Psoas muscle (tissue), 8 donors: ENCODE measurements around the gene OR52W1. TPM values are rescaled to one million over a fixed set of nuclear protein-coding genes. Genes with fewer than 3 reads are reported as not detected.

ENCODE experiments used
- ATAC-seq, 4 donors: fragments of 200-7000 bp; cut with Tn5 transposase; one replicate each; pipeline ENCODE4 v1.9.1; 2020; ENCODE audit warnings: moderate library complexity in 3 of 4, mild to moderate bottlenecking in 2 of 4
- DNase-seq, 2 donors: peaks; one replicate each; pipeline ENCODE4 v3.0.0-alpha.2; 2020
- H3K27ac ChIP-seq: fragments of 200-600 bp; one replicate; pipeline ENCODE4 v1.8.0; 2022
- H3K27me3 ChIP-seq, 3 donors: fragments of 200-600 bp in 1 of 3; one replicate each; pipeline versions ENCODE4 v1.6.1 to v1.8.0; 2013 to 2022; ENCODE audit warnings: low read length in 2 of 3, mild to moderate bottlenecking in 2 of 3, moderate library complexity in 1 of 3; ENCODE audit not compliant: insufficient read depth in 3 of 3
- H3K36me3 ChIP-seq, 2 donors: fragments of 200-600 bp in 1 of 2; one replicate each; pipeline versions ENCODE4 v1.6.1 to v1.8.0; 2013 to 2022; ENCODE audit warnings: low read depth in 1 of 2, mild to moderate bottlenecking in 1 of 2, moderate library complexity in 1 of 2; ENCODE audit not compliant: insufficient read depth in 1 of 2
- H3K4me1 ChIP-seq: fragments of 200-600 bp; one replicate; pipeline ENCODE4 v1.8.0; 2022
- H3K4me3 ChIP-seq: fragments of 200-600 bp; one replicate; pipeline ENCODE4 v1.8.0; 2022; ENCODE audit warnings: mild to moderate bottlenecking
- H3K9me3 ChIP-seq: fragments of 200-600 bp; one replicate; pipeline ENCODE4 v1.8.0; 2022
- CTCF ChIP-seq: fragments of 200-600 bp; IDR thresholded peaks from one replicate; pipeline ENCODE4 v1.8.0; 2022; ENCODE audit warnings: antibody characterized with exemption
- WGBS, 3 donors: extraction: QIAGEN DNeasy Blood & Tissue Kit; methylation state at CpG; one replicate each; pipeline versions ENCODE4 v1.1.6 to v1.1.7; 2013; 5-methylcytosine and 5-hydroxymethylcytosine counted together
- intact Hi-C, 2 donors: fragments of 100-400 bp; cut with DNase I; formaldehyde crosslinking; loops; one replicate each; pipeline versions ENCODE4 v1.11.0 to v1.14.2; 2022
- polyA plus RNA-seq, 3 donors: library from polyadenylated mRNA; stranded (reverse); fragments of 200-250 nt; gene quantifications; one replicate each; pipeline ENCODE4 v1.2.3, GENCODE V29; 2013
- total RNA-seq, 4 donors: library from RNA; stranded (reverse); fragmentation: NEBNext Ultra II Directional in 2 of 4; extraction: Animal tissue kit (Norgen Biotek cat#: 25700) in 2 of 4; gene quantifications; one replicate each; pipeline versions ENCODE4 v1.2.1 to v1.2.4, GENCODE V29; 2021 to 2023
- donor health status: healthy with polysubstance abuse.
- donor health status: DM: no; HTN: no; CAD: no; lungs with moderate emphysema.
- donor health status: Bipolar disorder and iron deficiency.
- donor health status: healthy.
- donor health status: DM: yes; HTN: yes; CAD: no.
- donor health status: DM: no; HTN: no; CAD: no.
- donor health status: DM: no; HTN: no; CAD: no.
- donor health status: DM: yes; HTN: yes; CAD: no.

Gene OR52W1
- total and polyA plus RNA-seq, 7 donors = not detected

- no peaks in the 10 kb centered on the region for H3K4me1 ChIP-seq
- DNase-seq = no peak
Measured at GRCh38 chr11:6203327-6203726, 4.3 kb downstream of the OR52W1 start.

GRCh38 chr11:6204706-6205105 is 5.7 kb downstream of the OR52W1 start:
- Histone ChIP-seq H3K4me1 (no peaks in the 10 kb centered on the region), H3K36me3 (peaks cover 7 to 50% of the 10 kb centered on the region in 2 donors), H3K9me3 (no peaks in the 10 kb centered on the region), H3K4me3 (no peak overlapping the region), H3K27ac (no peak overlapping the region), H3K27me3 (no peaks in the 10 kb centered on the region)
- no peak for TF ChIP-seq CTCF
- intact Hi-C loops = no loop called here
- DNase-seq (no peak), ATAC-seq (no peak)
- WGBS, 3 donors = 88 to 98% (median 96%) methylated on average over 1 of the region's 1 CpG

More at GRCh38 chr11:6203327-6203726, 4.3 kb downstream of the OR52W1 start:
- no peak for ATAC-seq
- Histone ChIP-seq H3K36me3 (peaks cover 7 to 37% of the 10 kb centered on the region in 2 donors), H3K27ac (no peak overlapping the region), H3K4me3 (no peak overlapping the region), H3K27me3 (no peaks in the 10 kb centered on the region), H3K9me3 (no peaks in the 10 kb centered on the region)
- no peak for TF ChIP-seq CTCF
- 70 to 83% (median 78%) methylated on average over 3 of the region's 3 CpGs for WGBS, 3 donors
- intact Hi-C loops = no loop called here

GRCh38 chr11:6205366-6205765 is 6.3 kb downstream of the OR52W1 start, which contains the start of gene C11orf42:
Gene C11orf42, plus strand, starts transcription at chr11:6205557. Its CDS starts 59 bp downstream, at chr11:6205616.
- 90 to 100% (median 92%) methylated on average over 1 of the region's 1 CpG for WGBS, 3 donors
- no peak for DNase-seq
- no peaks in the 10 kb centered on the region for H3K4me1 ChIP-seq
- intact Hi-C loops = no loop called here
- H3K27me3 ChIP-seq = no peaks in the 10 kb centered on the region
- H3K9me3 ChIP-seq = no peaks in the 10 kb centered on the region
- peaks cover 7 to 57% of the 10 kb centered on the region in 2 donors for H3K36me3 ChIP-seq
- no peak within 1 kb of the TSS for H3K27ac ChIP-seq
- no peak within 1 kb of the TSS for H3K4me3 ChIP-seq
- TF ChIP-seq CTCF = no peak
- no peak for ATAC-seq

GRCh38 chr11:6206456-6207180 is 7.6 kb downstream of the OR52W1 start:
- Histone ChIP-seq H3K36me3 (peaks cover 7 to 69% of the 10 kb centered on the region in 2 donors), H3K27ac (no peak overlapping the region), H3K4me1 (no peaks in the 10 kb centered on the region), H3K9me3 (no peaks in the 10 kb centered on the region), H3K27me3 (no peaks in the 10 kb centered on the region), H3K4me3 (no peak overlapping the region)
- intact Hi-C loops = no loop called here
- ATAC-seq = no peak
- no peak for DNase-seq
- TF ChIP-seq CTCF = no peak
- WGBS, 3 donors = 57 to 63% (median 61%) methylated on average over 3 of the region's 3 CpGs

- Histone ChIP-seq H3K4me1 (no peaks in the 10 kb centered on the region), H3K27me3 (no peaks in the 10 kb centered on the region), H3K4me3 (no peak overlapping the region), H3K9me3 (no peaks in the 10 kb centered on the region), H3K27ac (no peak overlapping the region), H3K36me3 (peaks cover 4 to 95% of the 10 kb centered on the region in 2 donors)
- TF ChIP-seq CTCF = no peak
- no peak for DNase-seq
- ATAC-seq = no peak
- 95 to 96% (median 95%) methylated on average over 12 of the region's 12 CpGs for WGBS, 3 donors
- intact Hi-C loops = no loop called here
Measured at GRCh38 chr11:6209801-6210200, 10.8 kb downstream of the OR52W1 start.
